GM21529 (cell line): ENCODE measurements around the gene LZTR1.
"Not testable (repeated sequence)": the region's sequence is repeated elsewhere in the genome, so short reads cannot be mapped to it uniquely, and the experiment has no call there.

Experiments
- ATAC-seq: cut with Tn5 transposase; IDR thresholded peaks from one replicate; pipeline ENCODE4 v1.9.1; 2021; ENCODE audit not compliant: unreplicated experiment

LZTR1 gene

GRCh38 chr22:20981787-20982562, at the start of gene LZTR1:
LZTR1 (plus strand) TSS chr22:20982297; CDS start chr22:20982372, 75 bp downstream.
- ATAC-seq: peak; percentile 71

- no peak for ATAC-seq
These were observed 48.2 kb upstream of the LZTR1 start for GRCh38 chr22:20933910-20934309.

GRCh38 chr22:20935049-20935448, 47.0 kb upstream of the LZTR1 start:
- not testable (repeated sequence) for ATAC-seq

GRCh38 chr22:20935780-20936539, 46.1 kb upstream of the LZTR1 start:
- not testable (repeated sequence) for ATAC-seq

GRCh38 chr22:20937031-20937793, 44.9 kb upstream of the LZTR1 start:
- no peak for ATAC-seq

- ATAC-seq: no peak
These were observed 44.1 kb upstream of the LZTR1 start for GRCh38 chr22:20937794-20938671.

- ATAC-seq: not testable (repeated sequence)
These were observed 42.5 kb upstream of the LZTR1 start for GRCh38 chr22:20939457-20940185.

- ATAC-seq: no peak
These were observed 41.9 kb upstream of the LZTR1 start for GRCh38 chr22:20940186-20940651.

GRCh38 chr22:20940904-20941385, 41.2 kb upstream of the LZTR1 start:
- ATAC-seq: no peak

- ATAC-seq: not testable (repeated sequence)
These were observed 39.7 kb upstream of the LZTR1 start for GRCh38 chr22:20942203-20942902.

GRCh38 chr22:20943104-20943933, 38.8 kb upstream of the LZTR1 start:
- ATAC-seq: no peak

- ATAC-seq: no peak
These were observed 38.1 kb upstream of the LZTR1 start for GRCh38 chr22:20944042-20944441.

GRCh38 chr22:20945578-20945934, 36.5 kb upstream of the LZTR1 start:
- no peak for ATAC-seq

- no peak for ATAC-seq
These were observed 35.8 kb upstream of the LZTR1 start for GRCh38 chr22:20946080-20946986.

GRCh38 chr22:20946991-20947390, 35.1 kb upstream of the LZTR1 start:
- ATAC-seq: no peak

- ATAC-seq: no peak
These were observed 33.6 kb upstream of the LZTR1 start for GRCh38 chr22:20948450-20948849.

- ATAC-seq: no peak
These were observed 33.1 kb upstream of the LZTR1 start for GRCh38 chr22:20948989-20949388.
